Heart left ventricle (tissue), 13 donors: ENCODE results near the gene NPPC.

Experiments used
- CTCF ChIP-seq, 12 donors: fragments of 200-600 bp; sonication (generic) in 4 of 12; IDR thresholded peaks; one replicate each; pipeline versions ENCODE4 v1.5.0 to v1.8.0; 2018 to 2022; ENCODE audit warnings: antibody characterized with exemption in 12 of 12, mild to moderate bottlenecking in 5 of 12
- POLR2A ChIP-seq, 2 donors: fragments of 450-650 bp; IDR thresholded peaks; one replicate each; pipeline ENCODE4 v1.6.1; 2017; ENCODE audit warnings: antibody characterized with exemption in 2 of 2, mild to moderate bottlenecking in 2 of 2, moderate library complexity in 2 of 2
- donor health status: ischemic (EF 13 %, LVEDD 7.1; RV severe dilation, severe dysfunction).
- donor health status: DM: no; HTN: yes; CAD: no.
- donor health status: DM: no; HTN: no; CAD: no.
- donor health status: ischemic (EF 25% LVEDD 6.9; RV normal size, moderate dysfunction).
- donor health status: ischemic (EF 25% LVEDD 5.7; RV mildly dilated, moderate dysfunction).
- donor health status: ischemic (EF 35%, LVEDD 5.7; RV mildly dilated, moderate dysfunction).
- donor health status: nonischemic (EF 11% LVEDD 7.7; RV severe dilation, severe dysfunction).
- donor health status: DM: yes; HTN: yes; CAD: no.
- donor health status: PGD.
- donor health status: ischemic (EF 29% LVEDD 5.4; RV normal size, mild dysfunction).
- donor health status: nonischemic (EF 23%, LVEDD 6.1; RV moderate dilation, normal function).

- TF ChIP-seq CTCF (IDR thresholded peaks at IDR 0.05) (no peak), POLR2A (IDR thresholded peaks at IDR 0.05) (no peak)
Measured at GRCh38 chr2:231941673-231942072, 15.5 kb upstream of the NPPC start.
